GM23338 (cell line): ENCODE measurements around the gene TLR6.

ENCODE experiments used
- CREB1 ChIP-seq: fragments of 250-450 bp; sonication (Bioruptor Pico); IDR thresholded peaks from 2 replicates; pipeline ENCODE4 v1.5.0; 2020; ENCODE audit warnings: low read depth, mild to moderate bottlenecking, moderate library complexity
- EZH2 ChIP-seq: fragments of 200-600 bp; sonication (generic); IDR thresholded peaks from one replicate; pipeline ENCODE4 v1.8.0; 2017; ENCODE audit warnings: antibody characterized with exemption, mild to moderate bottlenecking, low read depth; ENCODE audit not compliant: unreplicated experiment
- EZH2phosphoT487 ChIP-seq: fragments of 200-600 bp; sonication (generic); IDR thresholded peaks from one replicate; pipeline ENCODE4 v1.8.1; 2018; ENCODE audit warnings: antibody characterized with exemption; ENCODE audit not compliant: unreplicated experiment
- NANOG ChIP-seq: IDR thresholded peaks from 2 replicates; pipeline ENCODE4 v1.6.1; 2016; ENCODE audit warnings: antibody characterized with exemption, borderline replicate concordance
- POLR2AphosphoS5 ChIP-seq: IDR thresholded peaks from 2 replicates; pipeline ENCODE4 v1.6.1; 2016; ENCODE audit warnings: antibody characterized with exemption, low read depth
- STAT1 ChIP-seq: IDR thresholded peaks from one replicate; pipeline ENCODE4 v1.6.1; 2016; ENCODE audit warnings: antibody characterized with exemption; ENCODE audit not compliant: unreplicated experiment
- ZNF114 ChIP-seq: fragments of 250-450 bp; sonication (Bioruptor Pico); IDR thresholded peaks from 2 replicates; pipeline ENCODE4 v1.5.0; 2020; ENCODE audit warnings: mild to moderate bottlenecking, moderate library complexity
- TF ChIP-seq, protein P1 (sequence below), 2 experiments: fragments of 200-600 bp in 1 of 2; sonication (generic) in 1 of 2; conservative IDR thresholded peaks; 2 replicates each; pipeline versions ENCODE4 v1.5.1 to v1.6.1; 2016 to 2017; ENCODE audit warnings: antibody characterized with exemption in 2 of 2, low read depth in 2 of 2, mild to moderate bottlenecking in 2 of 2, moderate library complexity in 1 of 2
- TF ChIP-seq, protein P2 (sequence below): IDR thresholded peaks from 2 replicates; pipeline ENCODE4 v1.6.1; 2016; ENCODE audit warnings: antibody characterized with exemption
- TF ChIP-seq, protein P3 (sequence below): IDR thresholded peaks from one replicate; pipeline ENCODE4 v1.6.1; 2018; ENCODE audit warnings: antibody characterized with exemption; ENCODE audit not compliant: unreplicated experiment

DNA sequence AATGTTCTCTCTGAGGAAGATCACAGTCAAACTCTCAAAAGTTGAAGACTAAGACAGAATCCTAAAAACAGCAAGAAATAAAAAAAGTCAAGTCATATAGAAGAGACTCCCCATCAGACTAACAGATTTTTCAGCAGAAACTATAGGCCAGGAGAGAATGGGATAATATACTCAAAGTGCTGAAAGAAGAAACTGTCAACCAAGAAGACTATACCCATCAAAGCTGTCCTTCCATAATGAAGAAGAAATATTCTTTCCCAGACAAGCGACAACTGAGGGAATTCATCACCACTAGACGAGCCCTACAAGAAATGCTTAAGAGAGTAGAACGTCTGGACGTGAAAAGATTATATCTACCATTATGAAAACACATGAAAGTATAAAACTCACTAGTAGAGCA, 22.0 kb downstream of the TLR6 start:
- TF ChIP-seq EZH2 (no peak), POLR2AphosphoS5 (no peak), ZNF114 (CRISPR knock-in tag) (no peak), CREB1 (CRISPR knock-in tag) (no peak), NANOG (no peak), EZH2phosphoT487 (no peak), STAT1 (no peak)
- TF ChIP-seq, protein P1, sequence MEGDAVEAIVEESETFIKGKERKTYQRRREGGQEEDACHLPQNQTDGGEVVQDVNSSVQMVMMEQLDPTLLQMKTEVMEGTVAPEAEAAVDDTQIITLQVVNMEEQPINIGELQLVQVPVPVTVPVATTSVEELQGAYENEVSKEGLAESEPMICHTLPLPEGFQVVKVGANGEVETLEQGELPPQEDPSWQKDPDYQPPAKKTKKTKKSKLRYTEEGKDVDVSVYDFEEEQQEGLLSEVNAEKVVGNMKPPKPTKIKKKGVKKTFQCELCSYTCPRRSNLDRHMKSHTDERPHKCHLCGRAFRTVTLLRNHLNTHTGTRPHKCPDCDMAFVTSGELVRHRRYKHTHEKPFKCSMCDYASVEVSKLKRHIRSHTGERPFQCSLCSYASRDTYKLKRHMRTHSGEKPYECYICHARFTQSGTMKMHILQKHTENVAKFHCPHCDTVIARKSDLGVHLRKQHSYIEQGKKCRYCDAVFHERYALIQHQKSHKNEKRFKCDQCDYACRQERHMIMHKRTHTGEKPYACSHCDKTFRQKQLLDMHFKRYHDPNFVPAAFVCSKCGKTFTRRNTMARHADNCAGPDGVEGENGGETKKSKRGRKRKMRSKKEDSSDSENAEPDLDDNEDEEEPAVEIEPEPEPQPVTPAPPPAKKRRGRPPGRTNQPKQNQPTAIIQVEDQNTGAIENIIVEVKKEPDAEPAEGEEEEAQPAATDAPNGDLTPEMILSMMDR (conservative IDR thresholded peaks at IDR 0.05; ENCODE audit: low read depth in 2 of 2) = no peak
- TF ChIP-seq, protein P2, sequence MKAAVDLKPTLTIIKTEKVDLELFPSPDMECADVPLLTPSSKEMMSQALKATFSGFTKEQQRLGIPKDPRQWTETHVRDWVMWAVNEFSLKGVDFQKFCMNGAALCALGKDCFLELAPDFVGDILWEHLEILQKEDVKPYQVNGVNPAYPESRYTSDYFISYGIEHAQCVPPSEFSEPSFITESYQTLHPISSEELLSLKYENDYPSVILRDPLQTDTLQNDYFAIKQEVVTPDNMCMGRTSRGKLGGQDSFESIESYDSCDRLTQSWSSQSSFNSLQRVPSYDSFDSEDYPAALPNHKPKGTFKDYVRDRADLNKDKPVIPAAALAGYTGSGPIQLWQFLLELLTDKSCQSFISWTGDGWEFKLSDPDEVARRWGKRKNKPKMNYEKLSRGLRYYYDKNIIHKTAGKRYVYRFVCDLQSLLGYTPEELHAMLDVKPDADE = no peak
- TF ChIP-seq, protein P3, sequence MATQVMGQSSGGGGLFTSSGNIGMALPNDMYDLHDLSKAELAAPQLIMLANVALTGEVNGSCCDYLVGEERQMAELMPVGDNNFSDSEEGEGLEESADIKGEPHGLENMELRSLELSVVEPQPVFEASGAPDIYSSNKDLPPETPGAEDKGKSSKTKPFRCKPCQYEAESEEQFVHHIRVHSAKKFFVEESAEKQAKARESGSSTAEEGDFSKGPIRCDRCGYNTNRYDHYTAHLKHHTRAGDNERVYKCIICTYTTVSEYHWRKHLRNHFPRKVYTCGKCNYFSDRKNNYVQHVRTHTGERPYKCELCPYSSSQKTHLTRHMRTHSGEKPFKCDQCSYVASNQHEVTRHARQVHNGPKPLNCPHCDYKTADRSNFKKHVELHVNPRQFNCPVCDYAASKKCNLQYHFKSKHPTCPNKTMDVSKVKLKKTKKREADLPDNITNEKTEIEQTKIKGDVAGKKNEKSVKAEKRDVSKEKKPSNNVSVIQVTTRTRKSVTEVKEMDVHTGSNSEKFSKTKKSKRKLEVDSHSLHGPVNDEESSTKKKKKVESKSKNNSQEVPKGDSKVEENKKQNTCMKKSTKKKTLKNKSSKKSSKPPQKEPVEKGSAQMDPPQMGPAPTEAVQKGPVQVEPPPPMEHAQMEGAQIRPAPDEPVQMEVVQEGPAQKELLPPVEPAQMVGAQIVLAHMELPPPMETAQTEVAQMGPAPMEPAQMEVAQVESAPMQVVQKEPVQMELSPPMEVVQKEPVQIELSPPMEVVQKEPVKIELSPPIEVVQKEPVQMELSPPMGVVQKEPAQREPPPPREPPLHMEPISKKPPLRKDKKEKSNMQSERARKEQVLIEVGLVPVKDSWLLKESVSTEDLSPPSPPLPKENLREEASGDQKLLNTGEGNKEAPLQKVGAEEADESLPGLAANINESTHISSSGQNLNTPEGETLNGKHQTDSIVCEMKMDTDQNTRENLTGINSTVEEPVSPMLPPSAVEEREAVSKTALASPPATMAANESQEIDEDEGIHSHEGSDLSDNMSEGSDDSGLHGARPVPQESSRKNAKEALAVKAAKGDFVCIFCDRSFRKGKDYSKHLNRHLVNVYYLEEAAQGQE = no peak
